Osteocyte (in vitro differentiated cells): ENCODE data around the gene GRHL1. TPM values are rescaled to one million over a fixed set of nuclear protein-coding genes. Genes with fewer than 3 reads are reported as not detected.
A peak's percentile ranks its signal among the peaks of the same experiment; 100 is the strongest.

ENCODE experiments used
- DNase-seq: peaks from one replicate; pipeline ENCODE4 v3.0.0; 2021; ENCODE audit warnings: mixed read lengths; ENCODE audit not compliant: unreplicated experiment; ENCODE audit errors: extremely low spot score
- H3K27ac Mint-ChIP-seq: one replicate; pipeline ENCODE4 v1.8.0; 2021; ENCODE audit warnings: mild to moderate bottlenecking, mixed read lengths; ENCODE audit not compliant: unreplicated experiment
- H3K27me3 Mint-ChIP-seq: one replicate; pipeline ENCODE4 v1.8.0; 2021; ENCODE audit warnings: mixed read lengths; ENCODE audit not compliant: unreplicated experiment
- H3K36me3 Mint-ChIP-seq: one replicate; pipeline ENCODE4 v1.8.0; 2021; ENCODE audit warnings: mixed read lengths; ENCODE audit not compliant: unreplicated experiment
- H3K4me1 Mint-ChIP-seq: one replicate; pipeline ENCODE4 v1.8.0; 2021; ENCODE audit warnings: mixed read lengths; ENCODE audit not compliant: unreplicated experiment
- H3K4me3 Mint-ChIP-seq: one replicate; pipeline ENCODE4 v1.8.0; 2021; ENCODE audit warnings: mild to moderate bottlenecking, moderate library complexity, mixed read lengths; ENCODE audit not compliant: unreplicated experiment
- H3K9me3 Mint-ChIP-seq: one replicate; pipeline ENCODE4 v1.8.0; 2021; ENCODE audit warnings: mixed read lengths; ENCODE audit not compliant: unreplicated experiment
- CTCF ChIP-seq: fragments of 200-600 bp; sonication (generic); IDR thresholded peaks from 2 replicates; pipeline ENCODE4 v1.5.0; 2021; ENCODE audit warnings: antibody characterized with exemption, mild to moderate bottlenecking, moderate library complexity
- total RNA-seq: library from RNA; stranded (reverse); gene quantifications from 2 replicates; pipeline ENCODE4 v1.2.1, GENCODE V29; 2021

GRHL1 gene
- total RNA-seq, 1 donor from 2014 or later = 0.32 TPM

- no peaks in the 10 kb centered on the region for H3K27me3 Mint-ChIP-seq
- no peak overlapping the region for H3K4me3 Mint-ChIP-seq
- TF ChIP-seq CTCF = no peak
- H3K27ac Mint-ChIP-seq = peak overlapping the region; percentile 36
- H3K4me1 Mint-ChIP-seq = peaks cover 45% of the 10 kb centered on the region
- H3K9me3 Mint-ChIP-seq = no peaks in the 10 kb centered on the region
- H3K36me3 Mint-ChIP-seq = no peaks in the 10 kb centered on the region
- DNase-seq = no peak
These were observed 21.4 kb downstream of the GRHL1 start for GRCh38 chr2:9972621-9973479.

GRCh38 chr2:9973690-9974089 is 22.2 kb downstream of the GRHL1 start:
- no peak for DNase-seq
- H3K27ac Mint-ChIP-seq = no peak overlapping the region
- no peaks in the 10 kb centered on the region for H3K36me3 Mint-ChIP-seq
- no peaks in the 10 kb centered on the region for H3K9me3 Mint-ChIP-seq
- H3K4me3 Mint-ChIP-seq = no peak overlapping the region
- no peaks in the 10 kb centered on the region for H3K27me3 Mint-ChIP-seq
- TF ChIP-seq CTCF = no peak
- H3K4me1 Mint-ChIP-seq = peaks cover 45% of the 10 kb centered on the region

- no peaks in the 10 kb centered on the region for H3K27me3 Mint-ChIP-seq
- peaks cover 45% of the 10 kb centered on the region for H3K4me1 Mint-ChIP-seq
- no peaks in the 10 kb centered on the region for H3K9me3 Mint-ChIP-seq
- no peak for DNase-seq
- H3K4me3 Mint-ChIP-seq = no peak overlapping the region
- no peak overlapping the region for H3K27ac Mint-ChIP-seq
- TF ChIP-seq CTCF = no peak
- no peaks in the 10 kb centered on the region for H3K36me3 Mint-ChIP-seq
These were observed 22.9 kb downstream of the GRHL1 start for GRCh38 chr2:9974343-9974742.

GRCh38 chr2:9975328-9975727 is 23.8 kb downstream of the GRHL1 start:
- no peak overlapping the region for H3K4me3 Mint-ChIP-seq
- H3K27me3 Mint-ChIP-seq = no peaks in the 10 kb centered on the region
- TF ChIP-seq CTCF = no peak
- H3K9me3 Mint-ChIP-seq = no peaks in the 10 kb centered on the region
- H3K27ac Mint-ChIP-seq = no peak overlapping the region
- DNase-seq = no peak
- peaks cover 50% of the 10 kb centered on the region for H3K4me1 Mint-ChIP-seq
- H3K36me3 Mint-ChIP-seq = no peaks in the 10 kb centered on the region

GRCh38 chr2:9975805-9976447 is 24.4 kb downstream of the GRHL1 start:
- no peak for DNase-seq
- H3K9me3 Mint-ChIP-seq = no peaks in the 10 kb centered on the region
- no peaks in the 10 kb centered on the region for H3K36me3 Mint-ChIP-seq
- peak overlapping the region; percentile 75 for H3K27ac Mint-ChIP-seq
- peaks cover 50% of the 10 kb centered on the region for H3K4me1 Mint-ChIP-seq
- no peak overlapping the region for H3K4me3 Mint-ChIP-seq
- H3K27me3 Mint-ChIP-seq = no peaks in the 10 kb centered on the region
- no peak for TF ChIP-seq CTCF
